ES-I3 (cell line): Measurements from ENCODE around the gene RAET1E.
"Not testable (repeated sequence)": the region's sequence is repeated elsewhere in the genome, so short reads cannot be mapped to it uniquely, and the experiment has no call there.

Source experiments
- H3K36me3 ChIP-seq: 2 replicates; pipeline ENCODE4 v1.6.1; 2013; ENCODE audit warnings: mild to moderate bottlenecking, low read length, control low read depth, moderate library complexity; ENCODE audit not compliant: insufficient read depth
- H3K4me1 ChIP-seq: 2 replicates; pipeline ENCODE4 v1.6.1; 2013; ENCODE audit warnings: mild to moderate bottlenecking, control low read depth, low read length; ENCODE audit not compliant: insufficient read depth
- H3K9ac ChIP-seq: 2 replicates; pipeline ENCODE4 v1.6.1; 2013; ENCODE audit warnings: low read depth, mild to moderate bottlenecking, low read length, moderate library complexity
- H3K9me3 ChIP-seq: 2 replicates; pipeline ENCODE4 v1.6.1; 2013; ENCODE audit warnings: mild to moderate bottlenecking, low read length, moderate library complexity; ENCODE audit not compliant: control insufficient read depth, insufficient read depth

The RAET1E gene

GRCh38 chr6:149908480-149908879 is 10.6 kb upstream of the RAET1E start:
- not testable (repeated sequence) for H3K4me1 ChIP-seq, H3K9ac ChIP-seq, H3K36me3 ChIP-seq, H3K9me3 ChIP-seq

- no peaks in the 10 kb centered on the region for H3K4me1 ChIP-seq
- H3K36me3 ChIP-seq, result no peaks in the 10 kb centered on the region
- H3K9ac ChIP-seq, result no peak overlapping the region
- no peaks in the 10 kb centered on the region for H3K9me3 ChIP-seq
These were observed 9.4 kb upstream of the RAET1E start for GRCh38 chr6:149907317-149907716.

GRCh38 chr6:149906405-149906804 is 8.5 kb upstream of the RAET1E start:
- Histone ChIP-seq H3K4me1 (no peaks in the 10 kb centered on the region), H3K36me3 (no peaks in the 10 kb centered on the region), H3K9ac (no peak overlapping the region), H3K9me3 (no peaks in the 10 kb centered on the region)

GRCh38 chr6:149905911-149906371 is 8.0 kb upstream of the RAET1E start:
- H3K9me3 ChIP-seq, result no peaks in the 10 kb centered on the region
- H3K4me1 ChIP-seq, result no peaks in the 10 kb centered on the region
- no peak overlapping the region for H3K9ac ChIP-seq
- H3K36me3 ChIP-seq, result no peaks in the 10 kb centered on the region

- Histone ChIP-seq H3K9me3 (no peaks in the 10 kb centered on the region), H3K9ac (no peak overlapping the region), H3K4me1 (no peaks in the 10 kb centered on the region)
These were observed 7.5 kb upstream of the RAET1E start for GRCh38 chr6:149905371-149905910.

GRCh38 chr6:149904661-149905370 is 6.9 kb upstream of the RAET1E start:
- Histone ChIP-seq H3K4me1 (no peaks in the 10 kb centered on the region), H3K9ac (no peak overlapping the region), H3K36me3 (no peaks in the 10 kb centered on the region), H3K9me3 (no peaks in the 10 kb centered on the region)

More at GRCh38 chr6:149905371-149905910, 7.5 kb upstream of the RAET1E start:
- H3K36me3 ChIP-seq, result no peaks in the 10 kb centered on the region

GRCh38 chr6:149903938-149904611 is 6.2 kb upstream of the RAET1E start:
- Histone ChIP-seq H3K4me1 (no peaks in the 10 kb centered on the region), H3K9ac (no peak overlapping the region), H3K9me3 (no peaks in the 10 kb centered on the region), H3K36me3 (no peaks in the 10 kb centered on the region)

GRCh38 chr6:149901444-149902140 is 3.7 kb upstream of the RAET1E start:
- no peaks in the 10 kb centered on the region for H3K4me1 ChIP-seq
- H3K9ac ChIP-seq, result no peak overlapping the region
- H3K36me3 ChIP-seq, result no peaks in the 10 kb centered on the region
- H3K9me3 ChIP-seq, result no peaks in the 10 kb centered on the region

GRCh38 chr6:149900620-149901443 is 2.9 kb upstream of the RAET1E start:
- Histone ChIP-seq H3K9me3 (no peaks in the 10 kb centered on the region), H3K4me1 (peaks cover 1% of the 10 kb centered on the region; the same call in 1 of the 2 replicates), H3K36me3 (no peaks in the 10 kb centered on the region), H3K9ac (no peak overlapping the region)

- Histone ChIP-seq H3K36me3 (no peaks in the 10 kb centered on the region), H3K9ac (no peak overlapping the region), H3K9me3 (no peaks in the 10 kb centered on the region), H3K4me1 (peaks cover 8% of the 10 kb centered on the region)
These were observed 2.2 kb upstream of the RAET1E start for GRCh38 chr6:149899926-149900619.

- Histone ChIP-seq H3K36me3 (no peaks in the 10 kb centered on the region), H3K4me1 (peaks cover 10% of the 10 kb centered on the region), H3K9ac (no peak overlapping the region), H3K9me3 (no peaks in the 10 kb centered on the region)
These were observed 1.6 kb upstream of the RAET1E start for GRCh38 chr6:149899486-149899885.

GRCh38 chr6:149898966-149899365 is 1.1 kb upstream of the RAET1E start:
- Histone ChIP-seq H3K9me3 (no peaks in the 10 kb centered on the region), H3K4me1 (peaks cover 10% of the 10 kb centered on the region), H3K9ac (no peak overlapping the region), H3K36me3 (no peaks in the 10 kb centered on the region)

- Histone ChIP-seq H3K9me3 (no peaks in the 10 kb centered on the region), H3K4me1 (peaks cover 10% of the 10 kb centered on the region), H3K36me3 (no peaks in the 10 kb centered on the region), H3K9ac (no peak overlapping the region)
These were observed 757 bp downstream of the RAET1E start for GRCh38 chr6:149897015-149897697.
